GM12878 (cell line): Measurements from ENCODE around the gene TMEM132D. TPM values are rescaled to one million over a fixed set of nuclear protein-coding genes. Genes with fewer than 3 reads are reported as not detected.

ENCODE experiments used
- ATAC-seq: fragments of 200-7000 bp; cut with Tn5 transposase; 3 replicates; pipeline ENCODE4 v1.9.1; 2020; ENCODE audit warnings: mild to moderate bottlenecking, moderate library complexity
- BruUV-seq: library from RNA; stranded (reverse); fragments of 400-500 nt; replicated peaks from 2 replicates; lab custom pipeline; 2021; lab: Mats Ljungman, UMichigan
- CTCF ChIA-PET: fragments of 300-600 bp; sonication (Branson Sonifier 250); formaldehyde crosslinking; extraction: SDS; loops from one replicate; lab custom pipeline; 2021; ENCODE audit warnings: inconsistent platforms; lab: Yijun Ruan, JAX
- POLR2A ChIA-PET: fragments of 350-600 bp; formaldehyde crosslinking; extraction: SDS; loops from one replicate; lab custom pipeline; 2021; ENCODE audit warnings: inconsistent platforms; lab: Charles Lee
- RAD21 ChIA-PET: fragments of 300-600 bp; sonication (Branson Sonifier 250); formaldehyde crosslinking; loops from one replicate; lab custom pipeline; 2023; ENCODE audit warnings: antibody characterized with exemption; ENCODE audit not compliant: unreplicated experiment; lab: Charles Lee
- SMC1A ChIA-PET: fragments of 300-600 bp; sonication (Branson Sonifier 250); formaldehyde crosslinking; loops from one replicate; lab custom pipeline; 2023; ENCODE audit not compliant: unreplicated experiment, uncharacterized antibody; lab: Charles Lee
- DNase-seq: peaks from one replicate; pipeline ENCODE4 v3.0.0-alpha.2; 2011; ENCODE audit warnings: low read depth, low spot score
- FAIRE-seq: peaks from 3 replicates; lab custom pipeline; 2011; peaks lifted over from hg19 to GRCh38; lab: Jason Lieb, UNC
- H2AFZ ChIP-seq: 2 replicates; pipeline ENCODE4 v1.6.0; 2011; ENCODE audit warnings: low read depth, low read length, control low read depth; ENCODE audit not compliant: control insufficient read depth
- H3K27ac ChIP-seq: 2 replicates; pipeline ENCODE4 v1.5.1; 2011; ENCODE audit warnings: control low read depth; ENCODE audit not compliant: control insufficient read depth, insufficient read depth
- H3K27me3 ChIP-seq, 2 experiments: replicated peaks in 1 of 2; 2 replicates each; pipeline versions ENCODE4 v1.6.0 to v1.6.1; 2011; ENCODE audit warnings: low read length in 1 of 2; ENCODE audit not compliant: control insufficient read depth in 2 of 2, insufficient read depth in 2 of 2
- H3K36me3 ChIP-seq, 2 experiments: 2 replicates each; pipeline ENCODE4 v1.5.1; 2011; ENCODE audit warnings: low read length in 1 of 2; ENCODE audit not compliant: control insufficient read depth in 2 of 2, insufficient read depth in 2 of 2
- H3K4me1 ChIP-seq: 2 replicates; pipeline ENCODE4 v1.6.1; 2011; ENCODE audit warnings: mild to moderate bottlenecking, low read length, moderate library complexity, mixed read lengths; ENCODE audit not compliant: control insufficient read depth, insufficient read depth
- H3K4me2 ChIP-seq: 2 replicates; pipeline ENCODE4 v1.6.0; 2011; ENCODE audit warnings: control low read depth; ENCODE audit not compliant: control insufficient read depth, insufficient read depth
- H3K4me3 ChIP-seq: fragments of 200-600 bp; sonication (generic); 2 replicates; pipeline ENCODE4 v1.5.1; 2016
- H3K79me2 ChIP-seq: 2 replicates; pipeline ENCODE4 v1.6.0; 2011; ENCODE audit warnings: low read length; ENCODE audit not compliant: control insufficient read depth, insufficient read depth
- H3K9ac ChIP-seq: 2 replicates; pipeline ENCODE4 v1.8.0; 2011; ENCODE audit warnings: low read length, control low read depth, mixed read lengths; ENCODE audit not compliant: control insufficient read depth, insufficient read depth
- H3K9me3 ChIP-seq: replicated peaks from 3 replicates; pipeline ENCODE4 v1.5.1; 2011; ENCODE audit warnings: mild to moderate bottlenecking, low read length; ENCODE audit not compliant: control insufficient read depth, insufficient read depth
- H4K20me1 ChIP-seq: 2 replicates; pipeline ENCODE4 v1.6.0; 2011; ENCODE audit not compliant: control insufficient read depth, insufficient read depth
- IKZF2 ChIP-seq, 2 experiments: fragments of 450-650 bp; IDR thresholded peaks; 2 replicates each; pipeline ENCODE4 v1.6.1; 2017; ENCODE audit warnings: mild to moderate bottlenecking in 2 of 2, moderate library complexity in 2 of 2
- JUND ChIP-seq: IDR thresholded peaks from 2 replicates; pipeline ENCODE4 v1.6.1; 2012; ENCODE audit warnings: low read depth, mild to moderate bottlenecking, low read length, improper control_type of control experiment, moderate library complexity
- MEF2B ChIP-seq: fragments of 450-650 bp; IDR thresholded peaks from 2 replicates; pipeline ENCODE4 v1.6.1; 2018; ENCODE audit warnings: mild to moderate bottlenecking, moderate library complexity; ENCODE audit not compliant: partially characterized antibody, poor library complexity, severe bottlenecking
- PAX8 ChIP-seq: fragments of 450-650 bp; IDR thresholded peaks from 2 replicates; pipeline ENCODE4 v1.6.1; 2017; ENCODE audit warnings: mild to moderate bottlenecking, moderate library complexity
- SIN3A ChIP-seq: IDR thresholded peaks from 2 replicates; pipeline ENCODE4 v1.6.1; 2012; ENCODE audit warnings: low read depth, low read length, improper control_type of control experiment
- SRF ChIP-seq, 2 experiments: IDR thresholded peaks; 2 replicates each; pipeline ENCODE4 v1.6.1; 2011; ENCODE audit warnings: low read depth in 2 of 2, low read length in 2 of 2, mild to moderate bottlenecking in 1 of 2, moderate library complexity in 1 of 2
- YBX1 ChIP-seq: fragments of 450-650 bp; IDR thresholded peaks from 2 replicates; pipeline ENCODE4 v1.6.1; 2016; ENCODE audit warnings: antibody characterized with exemption
- ZNF687 ChIP-seq: fragments of 450-650 bp; IDR thresholded peaks from 2 replicates; pipeline ENCODE4 v1.6.1; 2017; ENCODE audit warnings: mild to moderate bottlenecking, moderate library complexity
- WGBS: methylation state at CpG from one replicate; pipeline ENCODE4 v1.1.6; 2016; ENCODE audit warnings: low lambda C conversion rate; ENCODE audit not compliant: insufficient replicate concordance, insufficient coverage; ENCODE audit errors: missing lambda C conversion rate; 5-methylcytosine and 5-hydroxymethylcytosine counted together
- in situ Hi-C: fragments of 300-500 bp; cut with MboI; formaldehyde crosslinking; loops from 9 replicates; pipeline ENCODE4 v1.14.3; 2018; ENCODE audit warnings: mixed read lengths
- intact Hi-C: fragments of 100-400 bp; cut with micrococcal nuclease; formaldehyde crosslinking; loops from one replicate; pipeline ENCODE4 v1.14.2; 2022; ENCODE audit not compliant: unreplicated experiment
- polyA plus RNA-seq, 11 experiments: library from polyadenylated mRNA; depleted of rRNA in 4 of 11; unstranded in 6 of 11; stranded (reverse) in 5 of 11; fragments of >200 nt; fragmentation: Nextera tagmentation in 4 of 11; fragmentation: Illumina TruSeq in 1 of 11; extraction: Ambion mirVana in 4 of 11; extraction: Trizol in 1 of 11; gene quantifications; 1 replicate in 1 of 11; 2 replicates in 10 of 11; pipeline versions ENCODE4 v1.2.1 to v1.2.3, GENCODE V29; 2011 to 2016; ENCODE audit warnings: inconsistent platforms in 2 of 11, missing spikeins in 2 of 11, low read depth in 1 of 11
- total RNA-seq, 4 experiments: library from RNA; depleted of rRNA in 3 of 4; stranded (reverse); fragments of >200 nt in 3 of 4; fragmentation: Illumina TruSeq in 1 of 4; extraction: Trizol in 1 of 4; gene quantifications; 2 replicates each; pipeline versions ENCODE4 v1.2.1 to v1.2.3, GENCODE V29; 2013 to 2021
- TF ChIP-seq, protein P1 (sequence below): IDR thresholded peaks from 2 replicates; pipeline ENCODE4 v1.6.1; 2012; ENCODE audit warnings: low read depth, low read length, improper control_type of control experiment

The TMEM132D gene
- total and polyA plus RNA-seq, 10 of the 15 experiments (the other 5 are each of a cell fraction or from before 2014, with no cell fraction given) = under 0.01 to 0.12 (median 0.02) TPM; not detected in 3

- no peaks in the 10 kb centered on the region for H3K36me3 ChIP-seq
- no peak overlapping the region for H3K4me2 ChIP-seq
- FAIRE-seq (no peak), DNase-seq (no peak), ATAC-seq (no peak)
- H2AFZ ChIP-seq = no peak overlapping the region
- no peaks in the 10 kb centered on the region for H3K9me3 ChIP-seq
- TF ChIP-seq, protein P1, sequence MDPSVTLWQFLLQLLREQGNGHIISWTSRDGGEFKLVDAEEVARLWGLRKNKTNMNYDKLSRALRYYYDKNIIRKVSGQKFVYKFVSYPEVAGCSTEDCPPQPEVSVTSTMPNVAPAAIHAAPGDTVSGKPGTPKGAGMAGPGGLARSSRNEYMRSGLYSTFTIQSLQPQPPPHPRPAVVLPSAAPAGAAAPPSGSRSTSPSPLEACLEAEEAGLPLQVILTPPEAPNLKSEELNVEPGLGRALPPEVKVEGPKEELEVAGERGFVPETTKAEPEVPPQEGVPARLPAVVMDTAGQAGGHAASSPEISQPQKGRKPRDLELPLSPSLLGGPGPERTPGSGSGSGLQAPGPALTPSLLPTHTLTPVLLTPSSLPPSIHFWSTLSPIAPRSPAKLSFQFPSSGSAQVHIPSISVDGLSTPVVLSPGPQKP = no peak
- TF ChIP-seq PAX8 = no peak
- TF ChIP-seq MEF2B = no peak
- no peak for TF ChIP-seq SIN3A
- TF ChIP-seq JUND = no peak
- no peak for TF ChIP-seq IKZF2 (IDR thresholded peaks at IDR 0.05)
- TF ChIP-seq ZNF687 = no peak
- TF ChIP-seq YBX1 = no peak
- TF ChIP-seq SRF (IDR thresholded peaks at IDR 0.05; ENCODE audit: low read depth in 2 of 2, low read length in 2 of 2) = no peak
- H3K4me3 ChIP-seq = no peak overlapping the region
- H4K20me1 ChIP-seq = no peaks in the 10 kb centered on the region
- 46% methylated on average over 4 of the region's 4 CpGs for WGBS
- H3K27ac ChIP-seq = no peak overlapping the region
- intact Hi-C loops = no loop called here
- BruUV-seq = no TSS peak
- CTCF ChIA-PET = no interaction called here
- SMC1A ChIA-PET = no interaction called here
- no peak overlapping the region for H3K9ac ChIP-seq
- no peaks in the 10 kb centered on the region for H3K27me3 ChIP-seq
- H3K79me2 ChIP-seq = no peaks in the 10 kb centered on the region
- H3K4me1 ChIP-seq = no peaks in the 10 kb centered on the region
- POLR2A ChIA-PET = no interaction called here
- in situ Hi-C loops = no loop called here
- RAD21 ChIA-PET = no interaction called here
These were observed 480.7 kb downstream of the TMEM132D start for GRCh38 chr12:129423041-129423580.
